ENCODE measurements around the gene KDM4F. TPM values are rescaled to one million over a fixed set of nuclear protein-coding genes. Genes with fewer than 3 reads are reported as not detected.

KDM4F gene
- total and polyA plus RNA-seq, 2 of the 8 experiments (the other 6 are each of a cell fraction or from before 2014, with no cell fraction given): not detected

GRCh38 chr11:95011376-95011775 lies 37.8 kb upstream of the KDM4F start:
- Histone ChIP-seq H4K8ac (ENCODE audit: extremely low read depth, insufficient read depth, low read length) (no peak overlapping the region), H2BK20ac (ENCODE audit: low read length) (no peak overlapping the region), H2BK15ac (ENCODE audit: low read length) (no peak overlapping the region), H2AFZ (ENCODE audit: low read length) (no peak overlapping the region), H3K9me3 (ENCODE audit: insufficient read depth in 2 of 2, low read depth in 1 of 2, low read length in 1 of 2) (no peaks in the 10 kb centered on the region), H3K4me1 (replicated peaks in 1 of 4; ENCODE audit: control insufficient read depth in 3 of 4, insufficient read depth in 4 of 4, low read length in 3 of 4) (no peaks in the 10 kb centered on the region), H3K4me2 (ENCODE audit: insufficient read depth in 1 of 2, low read depth in 2 of 2, low read length in 2 of 2) (no peak overlapping the region), H3K23ac (ENCODE audit: insufficient read length) (no peak overlapping the region), H2BK12ac (ENCODE audit: low read depth, low read length) (no peak overlapping the region), H4K20me1 (replicated peaks in 1 of 2; ENCODE audit: control insufficient read depth in 1 of 2, insufficient read depth in 2 of 2, low read length in 2 of 2) (no peaks in the 10 kb centered on the region), H3K56ac (replicated peaks; ENCODE audit: insufficient read length, low read depth, low read length) (no peak overlapping the region), H4K91ac (replicated peaks; ENCODE audit: insufficient read length, low read length) (no peak overlapping the region), H3K36me3 (ENCODE audit: control insufficient read depth in 2 of 4, insufficient read depth in 4 of 4, low read length in 3 of 4) (no peaks in the 10 kb centered on the region), H3K27ac (ENCODE audit: low read depth, low read length) (no peak overlapping the region), H3K4ac (replicated peaks; ENCODE audit: insufficient read length, low read depth, low read length) (no peak overlapping the region), H2BK5ac (ENCODE audit: low read depth, low read length) (no peak overlapping the region), H3K18ac (ENCODE audit: extremely low read depth, low read length) (no peak overlapping the region), H3K79me1 (ENCODE audit: low read depth, low read length) (no peaks in the 10 kb centered on the region), H3K23me2 (ENCODE audit: low read depth, low read length) (no peaks in the 10 kb centered on the region), H2BK120ac (replicated peaks; ENCODE audit: low read depth, low read length) (no peak overlapping the region), H3K4me3 (ENCODE audit: extremely low read depth in 1 of 4, insufficient read depth in 2 of 4, low read depth in 3 of 4, low read length in 4 of 4) (no peak overlapping the region), H4K5ac (ENCODE audit: insufficient read length, low read depth, low read length) (no peak overlapping the region), H3K9ac (replicated peaks in 1 of 4; ENCODE audit: extremely low read depth in 1 of 4, low read depth in 3 of 4, low read length in 3 of 4) (no peak overlapping the region), H2AK5ac (ENCODE audit: low read depth, low read length) (no peak overlapping the region), H3K79me2 (ENCODE audit: control insufficient read depth in 1 of 2, insufficient read depth in 2 of 2, low read length in 2 of 2) (no peaks in the 10 kb centered on the region), H3K14ac (ENCODE audit: insufficient read length) (no peak overlapping the region), H3K27me3 (replicated peaks in 1 of 4; ENCODE audit: control insufficient read depth in 3 of 4, extremely low read depth in 1 of 4, insufficient read depth in 3 of 4, low read length in 3 of 4) (no peaks in the 10 kb centered on the region)
- POLR2A ChIA-PET (ENCODE audit: partially characterized antibody): no interaction called here
- TF ChIP-seq YY1 (IDR thresholded peaks at IDR 0.05; ENCODE audit: low read depth, low read length) (no peak), TAF1 (IDR thresholded peaks at IDR 0.05; ENCODE audit: low read depth, low read length) (no peak), BCL11A (IDR thresholded peaks at IDR 0.05; ENCODE audit: low read depth in 2 of 2, low read length in 2 of 2) (no peak), JUND (IDR thresholded peaks at IDR 0.05; ENCODE audit: low read length) (no peak), CREB1 (IDR thresholded peaks at IDR 0.05) (no peak), ATF3 (IDR thresholded peaks at IDR 0.05; ENCODE audit: insufficient read depth, low read depth, low read length) (no peak), CHD2 (IDR thresholded peaks at IDR 0.05; ENCODE audit: low read length) (no peak), RNF2 (IDR thresholded peaks at IDR 0.05; ENCODE audit: borderline replicate concordance, low read depth, low read length, missing control alignments, poor library complexity, severe bottlenecking) (no peak), SIX5 (IDR thresholded peaks at IDR 0.05; ENCODE audit: low read depth, low read length) (no peak), KDM4A (IDR thresholded peaks at IDR 0.05; ENCODE audit: low read depth, low read length, severe bottlenecking) (no peak), CHD1 (IDR thresholded peaks at IDR 0.05; ENCODE audit: low read depth, low read length) (no peak)
- TF ChIP-seq, protein P1, sequence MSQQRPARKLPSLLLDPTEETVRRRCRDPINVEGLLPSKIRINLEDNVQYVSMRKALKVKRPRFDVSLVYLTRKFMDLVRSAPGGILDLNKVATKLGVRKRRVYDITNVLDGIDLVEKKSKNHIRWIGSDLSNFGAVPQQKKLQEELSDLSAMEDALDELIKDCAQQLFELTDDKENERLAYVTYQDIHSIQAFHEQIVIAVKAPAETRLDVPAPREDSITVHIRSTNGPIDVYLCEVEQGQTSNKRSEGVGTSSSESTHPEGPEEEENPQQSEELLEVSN (IDR thresholded peaks at IDR 0.05): no peak
- FAIRE-seq: no peak
- DNase-seq (ENCODE audit: low read depth in 1 of 2, low spot score in 2 of 2): no peak
- CTCF ChIA-PET (ENCODE audit: partially characterized antibody): no interaction called here
